Nephron (organoid): ENCODE measurements around the gene HBZ.
"Not testable (repeated sequence)": the region's sequence is repeated elsewhere in the genome, so short reads cannot be mapped to it uniquely, and the experiment has no call there.

Experiments
- H3K27ac Mint-ChIP-seq, 3 experiments: 2 replicates each; pipeline ENCODE4 v1.8.0; 2020; ENCODE audit warnings: mixed read lengths in 3 of 3, mild to moderate bottlenecking in 2 of 3, moderate library complexity in 1 of 3
- H3K27me3 Mint-ChIP-seq: 2 replicates; pipeline ENCODE4 v1.8.0; 2021; ENCODE audit warnings: low read depth, mild to moderate bottlenecking, moderate library complexity, mixed read lengths
- H3K36me3 Mint-ChIP-seq: 2 replicates; pipeline ENCODE4 v1.8.0; 2020; ENCODE audit warnings: low read depth, mixed read lengths
- H3K4me1 Mint-ChIP-seq: 2 replicates; pipeline ENCODE4 v1.8.0; 2020; ENCODE audit warnings: mixed read lengths
- H3K4me3 Mint-ChIP-seq, 3 experiments: 2 replicates each; pipeline ENCODE4 v1.8.0; 2020; ENCODE audit warnings: mild to moderate bottlenecking in 3 of 3, mixed read lengths in 3 of 3, moderate library complexity in 2 of 3
- H3K9me3 Mint-ChIP-seq: 2 replicates; pipeline ENCODE4 v1.8.0; 2020; ENCODE audit warnings: mixed read lengths
- TF ChIP-seq, protein P1 (sequence below), 3 experiments: fragments of 200-600 bp; sonication (generic); IDR thresholded peaks; one replicate each; pipeline ENCODE4 v1.5.0; 2021; ENCODE audit warnings: antibody characterized with exemption in 3 of 3; ENCODE audit not compliant: unreplicated experiment in 3 of 3

HBZ gene

DNA sequence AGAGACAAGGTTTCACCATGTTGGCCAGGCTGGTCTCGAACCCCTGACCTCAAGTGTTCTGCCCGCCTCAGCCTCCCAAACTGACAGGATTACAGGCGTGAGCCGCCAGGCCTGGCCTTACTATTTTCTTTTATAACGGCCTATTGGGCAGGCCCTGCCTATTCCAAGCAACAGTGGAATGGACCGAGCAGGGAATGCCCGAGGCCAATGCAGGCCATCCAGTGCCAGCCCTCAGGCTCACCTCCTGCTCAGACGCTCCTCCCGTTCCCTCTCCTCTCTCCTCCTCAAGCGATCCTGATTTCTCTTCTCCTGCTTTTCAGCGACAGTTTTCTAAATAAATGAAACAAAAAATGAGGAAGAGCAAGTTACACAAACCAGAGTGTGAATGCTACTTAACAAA, 40.2 kb downstream of the HBZ start:
- H3K36me3 Mint-ChIP-seq, result peaks cover 72% of the 10 kb centered on the region
- no peaks in the 10 kb centered on the region for H3K9me3 Mint-ChIP-seq
- H3K27me3 Mint-ChIP-seq, result no peaks in the 10 kb centered on the region
- TF ChIP-seq, protein P1, sequence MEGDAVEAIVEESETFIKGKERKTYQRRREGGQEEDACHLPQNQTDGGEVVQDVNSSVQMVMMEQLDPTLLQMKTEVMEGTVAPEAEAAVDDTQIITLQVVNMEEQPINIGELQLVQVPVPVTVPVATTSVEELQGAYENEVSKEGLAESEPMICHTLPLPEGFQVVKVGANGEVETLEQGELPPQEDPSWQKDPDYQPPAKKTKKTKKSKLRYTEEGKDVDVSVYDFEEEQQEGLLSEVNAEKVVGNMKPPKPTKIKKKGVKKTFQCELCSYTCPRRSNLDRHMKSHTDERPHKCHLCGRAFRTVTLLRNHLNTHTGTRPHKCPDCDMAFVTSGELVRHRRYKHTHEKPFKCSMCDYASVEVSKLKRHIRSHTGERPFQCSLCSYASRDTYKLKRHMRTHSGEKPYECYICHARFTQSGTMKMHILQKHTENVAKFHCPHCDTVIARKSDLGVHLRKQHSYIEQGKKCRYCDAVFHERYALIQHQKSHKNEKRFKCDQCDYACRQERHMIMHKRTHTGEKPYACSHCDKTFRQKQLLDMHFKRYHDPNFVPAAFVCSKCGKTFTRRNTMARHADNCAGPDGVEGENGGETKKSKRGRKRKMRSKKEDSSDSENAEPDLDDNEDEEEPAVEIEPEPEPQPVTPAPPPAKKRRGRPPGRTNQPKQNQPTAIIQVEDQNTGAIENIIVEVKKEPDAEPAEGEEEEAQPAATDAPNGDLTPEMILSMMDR (IDR thresholded peaks at IDR 0.05; ENCODE audit: unreplicated experiment in 3 of 3), result no peak
- H3K27ac Mint-ChIP-seq, result no peak overlapping the region
- no peak overlapping the region for H3K4me3 Mint-ChIP-seq
- H3K4me1 Mint-ChIP-seq, result no peaks in the 10 kb centered on the region

DNA sequence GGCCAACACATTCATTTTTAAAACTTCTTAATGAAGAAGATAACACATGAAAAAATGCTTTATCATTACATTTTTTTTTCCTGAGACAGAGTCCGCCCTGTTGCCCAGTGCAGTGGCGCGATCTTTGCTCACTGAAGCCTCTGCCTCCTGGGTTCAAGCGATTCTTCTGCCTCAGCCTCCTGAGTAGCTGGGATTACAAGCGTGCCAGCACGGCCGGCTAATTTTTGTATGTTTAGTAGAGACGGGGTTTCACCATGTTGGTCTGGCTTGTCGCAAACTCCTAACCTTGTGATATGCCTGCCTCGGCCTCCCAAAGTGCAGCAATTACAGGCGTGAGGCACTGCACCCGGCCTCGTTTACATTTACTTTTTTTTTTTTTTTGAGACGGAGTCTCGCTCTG, 41.0 kb downstream of the HBZ start:
- no peaks in the 10 kb centered on the region for H3K27me3 Mint-ChIP-seq
- H3K36me3 Mint-ChIP-seq, result peaks cover 77% of the 10 kb centered on the region
- TF ChIP-seq, protein P1 (IDR thresholded peaks at IDR 0.05; ENCODE audit: unreplicated experiment in 3 of 3), result no peak
- no peaks in the 10 kb centered on the region for H3K9me3 Mint-ChIP-seq
- no peak overlapping the region for H3K27ac Mint-ChIP-seq
- no peaks in the 10 kb centered on the region for H3K4me1 Mint-ChIP-seq
- no peak overlapping the region for H3K4me3 Mint-ChIP-seq

DNA sequence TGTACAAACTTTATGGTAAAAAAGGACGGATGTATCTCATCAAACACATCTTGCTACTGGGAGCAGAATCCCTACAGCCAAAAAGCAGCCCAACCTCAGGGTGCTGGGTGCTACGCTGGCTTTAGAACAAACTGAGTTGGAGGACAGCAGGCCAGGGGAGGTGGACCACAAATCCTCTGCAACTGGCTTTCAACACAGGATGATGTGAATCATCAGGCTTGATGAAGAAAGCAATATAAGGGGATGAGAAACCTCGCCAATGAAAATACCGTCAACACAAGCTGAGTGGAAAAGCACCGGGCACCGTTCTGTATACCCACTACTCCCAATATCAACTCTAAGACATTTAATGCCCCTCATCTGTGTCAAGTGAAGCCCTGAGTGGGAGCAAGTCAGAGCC, 42.1 kb downstream of the HBZ start:
- no peaks in the 10 kb centered on the region for H3K27me3 Mint-ChIP-seq
- no peaks in the 10 kb centered on the region for H3K9me3 Mint-ChIP-seq
- H3K4me1 Mint-ChIP-seq, result no peaks in the 10 kb centered on the region
- no peak overlapping the region for H3K4me3 Mint-ChIP-seq
- peaks cover 75% of the 10 kb centered on the region for H3K36me3 Mint-ChIP-seq
- H3K27ac Mint-ChIP-seq, result no peak overlapping the region
- TF ChIP-seq, protein P1 (IDR thresholded peaks at IDR 0.05; ENCODE audit: unreplicated experiment in 3 of 3), result no peak

DNA sequence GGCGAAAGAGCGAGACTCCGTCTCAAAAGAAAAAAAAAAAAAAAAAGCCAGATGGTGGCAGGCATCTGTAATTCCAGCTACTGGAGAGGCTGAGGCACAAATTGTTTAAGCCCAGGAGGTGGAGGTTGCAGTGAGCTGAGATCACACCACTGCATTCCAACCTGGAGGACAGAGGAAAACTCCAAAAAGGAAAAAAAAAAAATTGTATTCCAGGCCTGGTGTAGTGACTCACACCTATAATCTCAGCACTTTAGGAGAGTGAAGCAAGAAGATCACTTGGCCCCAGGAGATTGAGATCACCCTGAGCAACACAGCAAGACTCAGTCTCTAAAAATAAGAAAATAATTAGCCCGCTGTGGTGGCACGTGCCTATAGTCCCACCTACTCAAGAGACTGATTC, 47.9 kb downstream of the HBZ start:
- Mint-ChIP-seq H3K4me1 (no peaks in the 10 kb centered on the region), H3K9me3 (no peaks in the 10 kb centered on the region), H3K27me3 (no peaks in the 10 kb centered on the region), H3K27ac (peak overlapping the region in 1 of 3 experiments; percentile 28), H3K36me3 (peaks cover 68% of the 10 kb centered on the region), H3K4me3 (no peak overlapping the region)
- TF ChIP-seq, protein P1 (IDR thresholded peaks at IDR 0.05; ENCODE audit: unreplicated experiment in 3 of 3), result no peak

DNA sequence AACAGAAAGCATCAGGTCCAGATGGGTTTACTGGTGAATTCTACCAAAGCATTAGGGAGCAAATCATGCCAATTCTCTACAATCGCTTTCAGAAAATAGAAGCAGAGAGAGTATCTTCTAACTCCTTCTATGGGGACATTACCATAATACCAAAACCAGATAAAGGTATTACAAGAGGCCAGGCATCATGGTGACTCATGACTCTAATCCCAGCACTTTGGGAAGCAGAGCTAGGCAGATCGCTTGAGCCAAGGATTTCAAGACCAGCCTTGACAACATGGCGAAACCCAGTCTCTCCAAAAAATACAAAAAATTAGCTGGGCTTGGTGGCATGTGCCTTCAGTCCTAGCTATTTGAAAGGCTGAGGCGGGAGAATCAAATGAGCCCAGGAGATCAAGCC, 50.8 kb downstream of the HBZ start:
- Mint-ChIP-seq H3K27ac (no peak overlapping the region), H3K36me3 (peaks cover 72% of the 10 kb centered on the region), H3K4me3 (no peak overlapping the region), H3K9me3 (no peaks in the 10 kb centered on the region), H3K4me1 (no peaks in the 10 kb centered on the region), H3K27me3 (no peaks in the 10 kb centered on the region)
- TF ChIP-seq, protein P1 (IDR thresholded peaks at IDR 0.05; ENCODE audit: unreplicated experiment in 3 of 3), result no peak

DNA sequence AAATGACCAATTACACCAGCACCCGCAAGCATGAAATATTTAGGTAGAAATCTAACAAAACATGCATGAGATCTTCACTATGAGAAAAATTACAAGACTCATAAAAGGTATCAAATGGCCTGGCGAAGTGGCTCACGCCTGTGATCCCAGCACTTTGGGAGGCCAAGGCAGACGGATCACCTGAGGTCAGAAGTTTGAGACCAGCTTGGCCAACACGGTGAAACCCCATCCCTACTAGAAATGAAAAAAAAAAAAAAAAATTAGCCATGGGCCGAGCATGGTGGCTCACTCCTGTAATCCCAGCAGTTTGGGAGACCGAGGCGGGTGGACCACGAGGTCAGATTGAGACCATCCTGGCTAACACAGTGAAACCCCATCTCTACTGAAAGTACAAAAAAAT, 51.6 kb downstream of the HBZ start:
- H3K9me3 Mint-ChIP-seq, H3K27me3 Mint-ChIP-seq, H3K4me3 Mint-ChIP-seq, H3K27ac Mint-ChIP-seq, H3K4me1 Mint-ChIP-seq: not testable (repeated sequence)
- peaks cover 70% of the 10 kb centered on the region for H3K36me3 Mint-ChIP-seq
